GM21737 (cell line): ENCODE results near the gene BBOX1.
"Not testable (repeated sequence)": the region's sequence is repeated elsewhere in the genome, so short reads cannot be mapped to it uniquely, and the experiment has no call there.

Experiments used
- ATAC-seq: cut with Tn5 transposase; IDR thresholded peaks from one replicate; pipeline ENCODE4 v1.9.1; 2021; ENCODE audit warnings: mild to moderate bottlenecking, moderate library complexity; ENCODE audit not compliant: unreplicated experiment

BBOX1 gene, protein sequence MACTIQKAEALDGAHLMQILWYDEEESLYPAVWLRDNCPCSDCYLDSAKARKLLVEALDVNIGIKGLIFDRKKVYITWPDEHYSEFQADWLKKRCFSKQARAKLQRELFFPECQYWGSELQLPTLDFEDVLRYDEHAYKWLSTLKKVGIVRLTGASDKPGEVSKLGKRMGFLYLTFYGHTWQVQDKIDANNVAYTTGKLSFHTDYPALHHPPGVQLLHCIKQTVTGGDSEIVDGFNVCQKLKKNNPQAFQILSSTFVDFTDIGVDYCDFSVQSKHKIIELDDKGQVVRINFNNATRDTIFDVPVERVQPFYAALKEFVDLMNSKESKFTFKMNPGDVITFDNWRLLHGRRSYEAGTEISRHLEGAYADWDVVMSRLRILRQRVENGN

DNA sequence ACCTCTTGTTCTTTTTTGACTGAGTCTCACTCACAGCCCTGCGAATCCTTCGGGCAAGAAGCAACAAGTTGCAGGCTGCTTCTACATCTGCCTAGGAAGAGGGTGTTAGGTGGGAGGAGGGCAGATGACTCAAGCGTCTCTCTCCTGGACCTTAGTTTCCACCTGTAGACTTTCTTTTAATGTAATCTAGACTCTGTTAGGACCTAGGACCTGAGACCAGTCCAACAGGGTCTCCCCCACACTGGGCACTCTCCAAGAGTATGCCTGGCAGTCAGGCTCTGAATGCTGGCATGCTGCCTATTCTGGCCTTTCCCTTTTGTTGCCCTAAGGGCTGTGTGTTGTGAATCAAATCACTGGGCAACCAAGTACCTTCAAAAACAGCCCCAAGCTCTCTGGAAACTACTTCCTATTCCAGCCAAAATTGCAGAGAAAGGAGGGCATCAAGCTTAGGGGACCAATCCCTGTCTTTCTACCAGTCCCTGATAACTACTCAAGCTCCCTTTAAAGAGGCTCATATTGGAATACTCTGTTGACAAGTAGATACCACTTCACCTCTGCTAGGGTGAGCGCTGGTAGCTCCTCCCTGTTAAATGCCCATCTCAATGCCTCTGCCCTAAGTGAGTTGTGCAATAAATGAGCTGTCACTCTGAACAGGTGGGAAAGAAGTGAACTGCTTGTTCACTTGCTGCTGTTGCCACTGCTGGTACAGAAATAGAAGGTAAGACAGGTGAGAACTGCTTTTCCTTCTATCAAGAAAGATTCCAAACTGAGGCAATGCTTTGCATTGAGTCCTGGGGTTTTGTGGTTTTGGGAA lies at the start of gene BBOX1:
BBOX1 (plus strand) TSS at position 514 of the 814 bp plus-strand sequence. CDS start 14,616 bp downstream, outside the sequence.
- ATAC-seq: no peak

DNA sequence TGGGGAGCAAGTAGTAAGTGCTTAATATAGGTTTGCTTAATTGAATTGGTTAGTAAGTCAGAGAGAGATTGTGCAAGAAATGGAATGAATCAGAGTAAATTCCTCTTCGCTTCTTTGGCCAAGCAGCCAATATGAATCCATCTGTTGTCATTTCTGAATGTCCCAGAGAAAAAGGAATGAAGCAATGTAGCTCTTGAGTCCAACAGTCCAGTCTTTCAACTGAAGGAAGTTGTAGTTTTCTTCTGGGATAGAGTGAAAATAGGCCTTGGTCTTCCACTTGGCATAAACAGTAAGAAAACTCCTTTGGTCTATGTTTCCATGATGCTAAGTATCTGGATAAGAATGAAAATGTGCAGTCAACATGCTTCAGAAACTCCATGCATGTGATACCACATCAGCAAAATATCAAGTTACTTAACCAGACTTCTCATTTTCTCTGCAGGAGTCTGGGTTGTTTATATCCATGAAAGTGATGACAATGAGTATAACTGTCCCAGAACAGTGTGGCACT lies 48.5 kb upstream of the BBOX1 start:
- no peak for ATAC-seq

DNA sequence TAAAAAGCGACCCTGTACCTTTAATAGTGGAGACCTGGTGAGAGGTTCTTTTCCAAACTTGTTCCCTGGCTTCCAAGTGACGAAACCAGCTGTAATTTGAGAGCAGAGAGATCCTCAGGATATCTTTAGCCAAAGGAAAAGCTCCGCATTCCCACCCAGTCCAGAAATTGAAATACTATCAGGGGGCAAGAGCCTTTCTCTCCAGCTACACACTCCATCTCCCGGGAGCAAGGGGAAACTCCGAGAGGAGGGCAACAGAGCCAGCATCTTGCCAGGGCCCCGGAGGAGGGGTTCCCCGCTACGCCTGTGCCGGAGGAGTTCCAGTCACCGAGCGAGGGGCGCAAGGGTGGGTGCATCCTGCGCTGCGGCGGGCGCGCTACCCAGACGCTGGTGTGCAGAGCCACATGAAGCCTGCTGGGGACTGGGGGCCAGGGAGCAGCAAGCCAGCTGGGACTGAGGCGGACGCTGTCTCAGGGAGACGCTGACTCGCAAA lies 46.6 kb upstream of the BBOX1 start, which contains the start of gene FIBIN:
FIBIN (plus strand) TSS at position 148 of the 493 bp plus-strand sequence. CDS start 415 bp downstream, outside the sequence.
- no peak for ATAC-seq

DNA sequence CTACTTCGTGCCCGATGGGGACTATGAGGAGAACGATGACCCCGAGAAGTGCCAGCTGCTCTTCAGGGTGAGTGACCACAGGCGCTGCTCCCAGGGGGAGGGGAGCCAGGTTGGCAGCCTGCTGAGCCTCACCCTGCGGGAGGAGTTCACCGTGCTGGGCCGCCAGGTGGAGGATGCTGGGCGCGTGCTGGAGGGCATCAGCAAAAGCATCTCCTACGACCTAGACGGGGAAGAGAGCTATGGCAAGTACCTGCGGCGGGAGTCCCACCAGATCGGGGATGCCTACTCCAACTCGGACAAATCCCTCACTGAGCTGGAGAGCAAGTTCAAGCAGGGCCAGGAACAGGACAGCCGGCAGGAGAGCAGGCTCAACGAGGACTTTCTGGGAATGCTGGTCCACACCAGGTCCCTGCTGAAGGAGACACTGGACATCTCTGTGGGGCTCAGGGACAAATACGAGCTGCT lies 46.0 kb upstream of the BBOX1 start:
- no peak for ATAC-seq

DNA sequence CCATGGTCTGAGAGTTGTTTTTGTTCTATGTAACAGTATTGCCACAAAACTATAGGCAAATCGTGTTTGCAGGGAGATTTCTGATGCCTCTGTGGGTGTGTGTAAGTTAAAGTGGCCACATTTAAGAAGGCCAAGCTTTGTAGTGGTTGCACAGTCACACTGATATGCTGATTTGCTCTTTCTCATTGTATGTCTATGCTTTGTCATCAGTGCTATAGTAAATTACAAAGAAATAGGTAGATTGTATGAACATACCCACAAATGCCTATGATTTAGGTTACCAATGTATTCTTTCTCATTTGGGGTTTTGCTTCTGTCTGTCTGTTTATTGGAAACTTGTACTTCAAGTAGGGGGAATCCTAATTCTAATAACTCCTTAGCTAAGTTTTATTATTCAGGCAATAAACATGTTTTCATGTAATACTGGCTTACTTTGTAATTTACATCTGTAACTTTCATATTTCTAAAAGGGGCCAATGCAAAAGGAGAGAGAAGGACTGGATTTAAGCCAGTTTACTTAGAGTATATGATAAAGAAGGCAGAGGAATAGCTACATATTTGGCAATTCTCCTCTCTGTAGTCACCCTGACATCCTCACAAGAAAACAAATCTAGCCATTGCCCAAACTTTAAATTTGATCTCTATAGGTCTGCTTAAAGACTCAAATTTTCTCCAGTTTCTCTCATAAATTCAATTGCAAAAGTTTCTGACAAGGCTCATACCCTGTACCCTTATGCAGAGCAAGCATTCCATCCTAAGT lies 44.7 kb upstream of the BBOX1 start:
- no peak for ATAC-seq

DNA sequence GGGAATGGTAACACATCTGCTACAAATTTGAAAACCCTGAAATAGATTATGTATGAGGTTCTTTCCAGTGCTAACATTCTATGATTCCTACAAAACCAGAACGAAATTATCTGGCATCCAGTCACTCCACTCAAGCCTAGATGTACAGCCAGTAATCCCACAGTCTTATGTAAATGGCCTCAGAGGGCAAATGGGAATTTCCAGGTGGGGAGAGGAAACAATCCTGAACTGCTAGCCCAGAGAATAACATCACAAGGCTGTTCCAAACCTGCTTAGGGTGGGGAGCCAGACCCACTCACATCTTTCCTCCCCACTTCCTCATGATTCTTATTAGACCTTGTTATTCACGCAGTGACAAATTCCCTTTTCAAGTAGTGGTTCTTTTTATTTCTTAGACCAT lies 43.2 kb upstream of the BBOX1 start:
- ATAC-seq: no peak

DNA sequence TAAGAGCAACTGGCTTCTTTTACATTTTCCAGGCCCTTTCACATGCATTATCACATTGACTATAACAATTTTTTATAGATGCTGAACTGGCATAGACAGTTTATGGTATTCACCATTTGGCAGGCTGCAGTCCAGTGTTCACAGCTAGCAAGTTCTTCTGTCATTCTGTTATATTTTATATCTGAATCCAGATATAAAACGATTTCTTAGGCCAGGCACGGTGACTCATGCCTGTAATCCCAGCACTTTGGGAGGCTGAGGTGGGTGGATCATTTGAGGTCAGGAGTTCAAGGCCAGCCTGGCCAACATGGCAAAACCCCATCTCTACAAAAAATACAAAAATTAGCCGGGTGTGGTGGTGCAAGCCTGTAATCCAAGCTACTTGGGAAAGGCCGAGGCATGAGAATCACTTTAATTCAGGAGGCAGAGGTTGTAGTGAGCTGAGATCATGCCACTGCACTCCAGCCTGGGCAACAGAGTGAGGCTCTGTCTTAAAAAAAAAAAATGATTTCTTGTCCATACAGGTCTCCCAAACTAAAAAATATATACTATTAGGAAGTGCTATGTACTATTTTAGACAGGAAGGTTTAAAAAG lies 39.4 kb upstream of the BBOX1 start:
- ATAC-seq: not testable (repeated sequence)

DNA sequence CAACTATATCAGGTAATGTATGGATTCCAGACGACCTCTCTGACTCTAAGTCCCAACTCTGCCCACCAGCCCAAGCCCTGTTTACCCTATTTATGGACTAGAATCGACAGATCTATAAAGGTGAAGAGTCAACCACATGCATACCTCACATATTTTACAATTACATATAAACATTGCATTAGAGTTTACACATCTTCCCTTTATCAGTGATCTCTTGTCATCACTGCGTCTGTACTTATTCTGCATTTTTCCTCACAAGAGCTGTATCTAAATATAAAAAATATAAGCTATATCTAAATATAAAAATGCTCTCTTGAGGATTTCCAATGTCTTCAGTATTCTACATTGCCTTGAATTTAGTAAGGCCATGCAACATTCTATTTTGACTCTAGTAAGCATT lies 38.2 kb upstream of the BBOX1 start:
- ATAC-seq: no peak

DNA sequence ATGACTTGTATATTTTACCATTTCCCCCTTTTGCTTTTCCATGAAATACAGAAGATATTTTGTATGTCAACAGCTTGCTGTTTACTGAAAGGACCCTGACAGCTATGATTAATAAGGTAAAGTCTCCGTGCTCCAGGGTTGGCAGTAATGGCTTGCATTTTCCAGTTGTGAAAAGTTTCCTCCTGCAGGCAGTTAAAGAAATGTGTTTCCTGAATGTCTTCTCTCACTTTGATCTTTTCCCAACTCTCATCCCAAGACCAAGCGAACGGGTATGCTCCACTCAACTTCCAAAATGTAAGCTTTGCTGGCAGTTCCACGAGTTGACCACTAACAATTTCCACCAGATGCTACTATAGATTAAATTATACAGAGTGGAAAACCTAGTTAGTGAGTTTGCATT lies 37.8 kb upstream of the BBOX1 start:
- ATAC-seq: no peak

DNA sequence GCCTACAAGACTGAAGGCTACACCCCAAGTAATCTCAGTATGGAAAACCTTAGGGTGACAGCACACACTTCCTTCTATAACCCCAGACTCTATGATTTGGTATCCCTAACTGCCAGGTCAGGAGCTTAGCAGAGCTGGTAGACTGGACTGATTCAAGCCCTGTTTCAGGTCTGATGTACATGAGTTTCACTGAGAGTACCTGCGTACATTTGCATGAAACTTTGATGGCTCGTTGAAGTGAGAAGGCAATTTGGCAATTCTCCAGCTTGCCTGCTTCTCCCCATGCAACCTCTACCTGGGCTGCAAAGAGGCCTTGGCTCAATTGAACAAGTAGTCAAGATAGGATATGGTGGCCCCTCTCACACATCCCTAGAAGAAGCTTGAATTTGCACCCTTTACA lies 36.5 kb upstream of the BBOX1 start:
- no peak for ATAC-seq

DNA sequence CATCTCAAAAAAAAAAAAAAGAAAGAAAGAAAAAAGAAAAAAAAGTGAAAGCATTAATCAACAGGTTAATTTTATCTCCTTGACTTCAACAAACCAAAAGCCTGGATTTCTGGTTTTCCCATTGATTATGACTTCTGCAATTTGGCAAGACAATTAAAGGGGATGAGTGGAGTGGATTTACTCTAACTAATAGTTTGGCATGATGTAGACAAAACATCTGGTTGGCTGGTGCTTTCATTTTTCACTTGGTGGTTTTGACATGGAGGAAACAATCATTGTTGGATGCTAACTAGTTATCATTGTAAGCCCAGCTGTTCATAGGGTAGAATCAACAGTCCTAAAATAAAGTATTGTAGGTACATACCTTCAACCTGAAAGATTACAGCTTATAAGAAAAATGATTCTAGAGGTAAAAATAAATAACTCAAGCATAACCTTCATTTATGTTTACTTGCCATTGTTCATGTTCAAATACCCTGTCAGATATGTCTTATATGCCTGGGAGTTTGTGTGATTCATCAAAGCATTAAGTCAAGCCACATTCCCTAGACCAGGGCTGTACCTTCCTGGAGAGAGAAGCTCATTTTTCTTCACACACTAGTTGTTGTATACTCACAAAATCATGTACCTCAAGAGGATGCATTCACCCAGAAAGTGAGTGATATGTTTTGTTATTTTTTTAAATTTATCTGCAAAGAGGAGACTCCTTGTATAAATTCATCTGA lies 31.6 kb upstream of the BBOX1 start:
- ATAC-seq: no peak

DNA sequence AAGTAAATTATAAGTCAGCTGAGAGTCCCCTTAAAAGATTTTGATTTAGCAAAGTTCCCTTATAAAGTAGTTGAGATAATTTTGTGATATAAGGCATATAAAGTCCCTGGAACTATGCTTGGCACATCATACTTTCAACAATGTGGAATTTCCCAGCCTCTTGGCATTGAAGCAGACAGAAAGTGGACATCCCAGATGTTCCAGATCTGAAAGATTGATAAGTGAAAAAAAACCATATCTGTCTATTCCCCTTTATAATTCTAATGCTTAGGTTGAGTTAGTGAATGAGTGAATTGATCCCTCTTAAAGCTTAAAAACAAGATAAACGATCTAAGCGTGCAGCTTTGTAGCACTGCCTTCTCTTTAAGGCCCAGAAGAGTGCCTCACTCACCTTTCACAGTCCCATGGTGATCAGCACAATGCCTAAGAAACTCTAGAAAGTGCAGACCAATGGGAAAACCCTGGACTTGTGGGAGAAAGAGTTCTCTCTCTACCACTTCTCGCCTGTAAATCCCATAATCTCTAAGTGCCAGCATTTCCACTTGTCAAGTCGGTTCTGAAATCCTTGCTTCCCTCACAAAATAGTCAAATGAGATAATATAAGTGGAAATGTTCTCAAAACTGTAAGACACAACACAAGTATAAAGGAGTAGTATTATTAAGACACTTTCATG lies 28.9 kb upstream of the BBOX1 start:
- no peak for ATAC-seq

DNA sequence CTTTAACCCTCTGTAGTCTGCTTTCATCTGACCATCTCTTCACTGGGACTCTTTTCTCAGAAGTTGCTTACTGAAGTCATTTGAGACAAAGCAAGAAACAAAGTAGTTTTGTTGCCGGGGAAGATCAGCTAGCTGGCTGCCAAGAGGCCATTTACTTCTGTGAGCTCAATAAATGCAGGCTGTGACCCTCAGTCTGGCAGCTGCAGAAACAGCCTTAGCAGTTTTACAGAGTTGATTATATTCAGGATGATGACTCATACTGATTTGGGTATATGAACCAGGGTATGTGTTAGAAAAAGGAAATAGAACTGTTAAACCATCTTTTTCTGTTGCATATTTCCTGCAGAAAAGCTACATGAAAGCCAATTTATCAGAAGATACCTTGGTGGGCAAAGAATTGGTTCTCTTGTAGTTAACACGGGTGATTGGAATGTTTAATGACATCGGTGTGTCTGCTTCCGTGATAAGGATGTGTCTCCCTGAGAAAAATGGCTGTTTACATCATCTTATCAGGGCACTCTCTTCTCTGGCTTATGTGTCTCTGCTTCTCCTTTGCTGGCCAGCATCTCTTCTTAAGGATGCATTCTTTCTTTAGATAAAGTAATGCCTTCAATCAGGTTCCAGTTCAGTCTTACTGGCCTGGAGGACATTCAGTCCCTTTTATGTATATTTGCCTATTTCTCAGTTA lies 28.2 kb upstream of the BBOX1 start:
- ATAC-seq: no peak

DNA sequence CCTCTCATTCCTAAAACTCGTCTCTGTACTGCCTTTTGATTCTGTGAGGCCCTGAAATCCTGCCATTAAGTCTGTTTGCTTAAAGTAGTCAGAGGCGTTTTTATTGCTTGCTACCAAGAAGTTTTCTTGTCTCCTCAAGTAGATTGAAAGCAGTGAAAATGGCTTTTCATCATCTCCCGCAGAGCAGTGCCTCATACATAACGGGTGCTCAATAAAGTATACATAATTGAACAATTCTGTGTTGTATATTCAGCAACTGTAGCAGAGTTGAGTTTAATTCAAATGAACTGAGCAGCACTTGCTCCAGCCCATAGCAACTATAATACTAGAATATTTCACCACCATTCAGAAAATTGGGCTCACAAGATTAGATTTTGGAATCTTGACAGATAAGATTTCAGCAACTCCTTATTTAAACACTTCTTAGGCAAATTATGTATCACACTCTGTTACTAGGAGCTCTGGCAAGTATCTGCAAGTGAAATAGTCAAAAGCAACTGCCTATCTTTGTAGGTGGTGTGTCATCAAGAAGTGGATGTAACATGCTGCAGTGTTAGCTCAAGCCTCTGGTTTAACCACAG lies 26.7 kb upstream of the BBOX1 start:
- no peak for ATAC-seq

DNA sequence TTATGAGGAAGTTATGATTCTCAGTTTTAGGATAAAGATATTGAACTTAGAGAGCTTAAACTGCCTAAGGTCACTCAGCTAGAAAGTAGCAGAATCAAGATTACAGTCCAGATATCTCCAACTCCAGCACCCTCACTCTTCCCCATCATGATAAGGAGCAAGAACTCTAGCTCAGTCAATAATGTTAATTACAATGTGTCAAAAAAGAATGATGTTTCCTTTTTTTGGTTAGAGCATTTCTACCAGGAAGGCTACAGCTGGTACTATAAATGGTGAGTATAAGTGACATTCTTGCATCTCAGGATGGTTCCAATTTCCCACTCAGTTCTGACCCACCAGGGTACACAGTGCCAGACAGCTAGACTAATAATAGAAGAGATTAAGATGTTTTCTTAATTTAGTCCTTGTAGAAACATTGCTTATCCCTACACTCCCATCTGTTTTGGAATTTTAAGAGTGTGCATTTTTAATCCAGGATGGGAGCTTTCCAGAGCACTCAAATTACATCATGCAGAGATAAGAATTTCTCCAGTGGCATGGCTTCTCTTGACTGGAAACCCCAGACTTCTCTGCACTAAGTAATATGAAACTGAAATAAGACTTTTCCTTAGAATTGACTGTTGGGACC lies 21.6 kb upstream of the BBOX1 start:
- ATAC-seq: no peak

DNA sequence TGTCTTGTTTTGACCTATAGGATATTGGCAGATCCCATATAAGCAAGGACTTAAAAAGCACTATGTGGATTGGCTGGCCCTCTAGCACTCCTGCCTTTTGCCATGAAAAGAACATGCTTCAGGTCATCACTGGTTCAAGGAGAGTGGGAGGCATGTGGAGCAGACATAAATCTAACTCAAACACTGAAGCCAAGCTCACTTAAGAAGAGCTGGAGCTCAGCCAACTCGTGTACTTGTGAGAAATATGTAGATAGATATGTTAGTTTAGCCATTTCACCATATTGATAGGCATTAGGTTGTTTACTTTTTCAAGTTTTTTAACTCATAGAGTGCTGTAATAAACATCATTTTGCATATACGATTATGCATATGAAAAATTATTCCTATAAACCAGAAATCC lies 19.9 kb upstream of the BBOX1 start:
- ATAC-seq: no peak

DNA sequence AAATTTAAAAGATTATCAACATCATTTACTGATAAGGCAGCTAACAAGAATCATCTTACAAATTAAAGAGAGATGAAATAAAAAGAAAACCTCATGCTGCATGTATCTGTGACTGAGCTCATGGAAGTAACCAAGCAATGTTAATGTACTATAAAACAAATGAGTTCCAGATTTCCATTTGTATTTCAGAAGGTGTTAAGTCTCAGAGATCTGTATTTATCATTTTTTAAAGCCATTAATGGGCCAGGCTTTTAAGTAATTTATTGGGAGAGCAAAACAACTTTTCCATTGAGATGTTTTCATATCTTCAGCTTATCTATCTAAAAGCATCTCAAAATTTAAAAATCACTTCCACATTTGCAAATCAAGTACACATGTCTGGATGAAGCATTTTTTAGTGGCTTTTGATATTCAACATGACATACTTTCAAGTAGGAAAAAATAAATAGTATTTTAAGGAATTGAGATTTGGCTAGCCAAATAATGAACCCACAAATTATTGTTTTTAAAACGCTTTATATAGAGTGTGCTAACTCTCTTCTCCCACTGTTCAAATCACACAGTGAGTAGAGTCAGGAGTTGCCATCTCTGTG lies 17.9 kb upstream of the BBOX1 start:
- no peak for ATAC-seq
